HEK293 (cell line): Measurements from ENCODE around the gene DHRS7.

Experiments
- CTCF ChIA-PET: fragments of 350-600 bp; formaldehyde crosslinking; extraction: SDS; loops from one replicate; lab custom pipeline; 2021; ENCODE audit warnings: antibody characterized with exemption; lab: Yijun Ruan, JAX
- POLR2A ChIA-PET: fragments of 300-600 bp; formaldehyde crosslinking; extraction: SDS; loops from one replicate; lab custom pipeline; 2020; ENCODE audit warnings: antibody characterized with exemption, inconsistent platforms; lab: Yijun Ruan, JAX
- H3K27ac ChIP-seq: fragments of 200-500 bp; sonication (Bioruptor generic); 2 replicates; pipeline ENCODE4 v1.5.1; 2014; ENCODE audit warnings: low read depth, low read length, control low read depth, inconsistent platforms; ENCODE audit errors: extremely low read depth
- H3K36me3 ChIP-seq, 2 experiments: fragments of 200-500 bp in 1 of 2; sonication (Bioruptor generic) in 1 of 2; 1 replicate in 1 of 2; 2 replicates in 1 of 2; pipeline ENCODE4 v1.5.1; 2014 to 2017; ENCODE audit warnings: inconsistent platforms in 2 of 2, low read length in 2 of 2; ENCODE audit not compliant: control insufficient read depth in 2 of 2, insufficient read depth in 1 of 2
- H3K4me1 ChIP-seq: fragments of 200-500 bp; sonication (Bioruptor generic); 2 replicates; pipeline ENCODE4 v1.5.1; 2014; ENCODE audit warnings: mild to moderate bottlenecking, low read length, inconsistent platforms; ENCODE audit not compliant: control insufficient read depth, insufficient read depth
- H3K4me3 ChIP-seq: 2 replicates; pipeline ENCODE4 v1.5.1; 2011; ENCODE audit warnings: low read depth, mild to moderate bottlenecking, control low read depth, low read length, moderate library complexity
- H3K9me3 ChIP-seq: fragments of 200-500 bp; sonication (Bioruptor generic); 2 replicates; pipeline ENCODE4 v1.5.1; 2014; ENCODE audit warnings: low read depth, low read length, inconsistent platforms; ENCODE audit not compliant: control insufficient read depth, insufficient read depth
- AEBP2 ChIP-seq: fragments of 450-650 bp; formaldehyde crosslinking; IDR thresholded peaks from 2 replicates; pipeline ENCODE4 v1.5.1; 2016; ENCODE audit warnings: missing biosample characterization, missing genetic modification characterization, borderline replicate concordance
- HIC1 ChIP-seq: fragments of 450-650 bp; formaldehyde crosslinking; IDR thresholded peaks from 2 replicates; pipeline ENCODE4 v1.5.1; 2016; ENCODE audit warnings: missing biosample characterization, missing genetic modification characterization
- INSM2 ChIP-seq: fragments of 450-650 bp; formaldehyde crosslinking; IDR thresholded peaks from 2 replicates; pipeline ENCODE4 v1.5.1; 2016; ENCODE audit warnings: missing biosample characterization, missing genetic modification characterization
- KLF17 ChIP-seq: fragments of 450-650 bp; formaldehyde crosslinking; IDR thresholded peaks from 2 replicates; pipeline ENCODE4 v1.5.1; 2016; ENCODE audit warnings: missing biosample characterization, missing genetic modification characterization
- YY2 ChIP-seq: fragments of 450-650 bp; formaldehyde crosslinking; IDR thresholded peaks from 2 replicates; pipeline ENCODE4 v1.5.1; 2016; ENCODE audit warnings: missing biosample characterization, missing genetic modification characterization
- ZNF112 ChIP-seq: fragments of 450-650 bp; formaldehyde crosslinking; IDR thresholded peaks from 2 replicates; pipeline ENCODE4 v1.5.0; 2017; ENCODE audit warnings: missing biosample characterization, missing genetic modification characterization
- ZNF146 ChIP-seq: fragments of 450-650 bp; formaldehyde crosslinking; IDR thresholded peaks from 2 replicates; pipeline ENCODE4 v1.5.1; 2016; ENCODE audit warnings: missing biosample characterization, missing genetic modification characterization
- ZNF2 ChIP-seq: fragments of 450-650 bp; formaldehyde crosslinking; IDR thresholded peaks from 2 replicates; pipeline ENCODE4 v1.5.1; 2016; ENCODE audit warnings: missing biosample characterization, missing genetic modification characterization
- ZNF24 ChIP-seq: fragments of 450-650 bp; formaldehyde crosslinking; IDR thresholded peaks from 2 replicates; pipeline ENCODE4 v1.5.1; 2016; ENCODE audit warnings: missing biosample characterization, missing genetic modification characterization
- ZNF26 ChIP-seq: fragments of 450-650 bp; formaldehyde crosslinking; IDR thresholded peaks from 2 replicates; pipeline ENCODE4 v1.5.1; 2016; ENCODE audit warnings: missing biosample characterization, missing genetic modification characterization
- ZNF350 ChIP-seq: fragments of 450-650 bp; formaldehyde crosslinking; IDR thresholded peaks from 2 replicates; pipeline ENCODE4 v1.5.0; 2017; ENCODE audit warnings: missing biosample characterization, mild to moderate bottlenecking, missing genetic modification characterization
- ZNF362 ChIP-seq: fragments of 450-650 bp; formaldehyde crosslinking; IDR thresholded peaks from 2 replicates; pipeline ENCODE4 v1.5.1; 2016; ENCODE audit warnings: missing biosample characterization, missing genetic modification characterization
- ZNF521 ChIP-seq: fragments of 450-650 bp; formaldehyde crosslinking; IDR thresholded peaks from 2 replicates; pipeline ENCODE4 v1.5.1; 2017; ENCODE audit warnings: missing biosample characterization, mild to moderate bottlenecking, missing genetic modification characterization
- ZNF621 ChIP-seq: fragments of 450-650 bp; formaldehyde crosslinking; IDR thresholded peaks from 2 replicates; pipeline ENCODE4 v1.5.1; 2017; ENCODE audit warnings: missing biosample characterization, missing genetic modification characterization
- ZNF660 ChIP-seq: fragments of 450-650 bp; IDR thresholded peaks from 2 replicates; pipeline ENCODE4 v1.5.1; 2018; ENCODE audit warnings: missing biosample characterization, mild to moderate bottlenecking, missing genetic modification characterization
- ZNF677 ChIP-seq: fragments of 450-650 bp; IDR thresholded peaks from 2 replicates; pipeline ENCODE4 v1.5.0; 2018; ENCODE audit warnings: missing biosample characterization, mild to moderate bottlenecking, missing genetic modification characterization, moderate library complexity
- ZNF768 ChIP-seq: fragments of 450-650 bp; formaldehyde crosslinking; IDR thresholded peaks from 2 replicates; pipeline ENCODE4 v1.5.1; 2018; ENCODE audit warnings: missing biosample characterization, mild to moderate bottlenecking, missing genetic modification characterization
- ZSCAN16 ChIP-seq: fragments of 450-650 bp; formaldehyde crosslinking; IDR thresholded peaks from 2 replicates; pipeline ENCODE4 v1.5.1; 2016; ENCODE audit warnings: missing biosample characterization, missing genetic modification characterization
- ZSCAN5A ChIP-seq: fragments of 450-650 bp; formaldehyde crosslinking; IDR thresholded peaks from 2 replicates; pipeline ENCODE4 v1.5.1; 2016; ENCODE audit warnings: missing biosample characterization, missing genetic modification characterization

Gene DHRS7

GRCh38 chr14:60212503-60213371, 47.5 kb upstream of the DHRS7 start:
- POLR2A ChIA-PET: no interaction called here

GRCh38 chr14:60211153-60211552, 46.0 kb upstream of the DHRS7 start:
- H3K4me1 ChIP-seq: no peaks in the 10 kb centered on the region
- ChIA-PET POLR2A (interaction anchor here (0.6 kb wide), 1 partner anchor 223 kb away, joined by 5 read pairs; no protein-coding TSS in a partner anchor), CTCF (interaction anchor here (0.9 kb wide), 1 partner anchor 13 kb away, joined by 3 read pairs; no protein-coding TSS in a partner anchor)
- no peaks in the 10 kb centered on the region for H3K9me3 ChIP-seq
- no peak overlapping the region for H3K27ac ChIP-seq
- H3K4me3 ChIP-seq: no peak overlapping the region
- no peaks in the 10 kb centered on the region for H3K36me3 ChIP-seq
- TF ChIP-seq AEBP2 (tag by site-specific recombination): no peak
- TF ChIP-seq ZNF660 (tag by site-specific recombination): no peak
- TF ChIP-seq HIC1 (tag by site-specific recombination): no peak
- no peak for TF ChIP-seq ZNF2 (tag by site-specific recombination)
- TF ChIP-seq ZNF677 (tag by site-specific recombination): no peak
- no peak for TF ChIP-seq ZNF146 (tag by site-specific recombination)
- no peak for TF ChIP-seq ZNF24
- no peak for TF ChIP-seq ZNF362 (tag by site-specific recombination)

More at GRCh38 chr14:60212503-60213371, 47.5 kb upstream of the DHRS7 start:
- H3K9me3 ChIP-seq: no peaks in the 10 kb centered on the region
- no peaks in the 10 kb centered on the region for H3K36me3 ChIP-seq
- H3K4me3 ChIP-seq: no peak overlapping the region
- no peak overlapping the region for H3K27ac ChIP-seq
- H3K4me1 ChIP-seq: no peaks in the 10 kb centered on the region
- CTCF ChIA-PET: interaction anchor here (0.6 kb wide), 1 partner anchor 33 kb away, joined by 4 read pairs; no protein-coding TSS in a partner anchor
- TF ChIP-seq KLF17 (tag by site-specific recombination) (no peak), ZSCAN16 (tag by site-specific recombination) (no peak), INSM2 (no peak), ZNF621 (tag by site-specific recombination) (no peak), ZNF768 (tag by site-specific recombination) (no peak), ZNF26 (tag by site-specific recombination) (no peak), ZNF350 (tag by site-specific recombination) (no peak), ZNF112 (tag by site-specific recombination) (no peak), ZNF521 (tag by site-specific recombination) (no peak), ZSCAN5A (tag by site-specific recombination) (no peak), YY2 (tag by site-specific recombination) (no peak)
